ENCODE measurements around the gene SYTL4. TPM values are rescaled to one million over a fixed set of nuclear protein-coding genes. Genes with fewer than 3 reads are reported as not detected.
"Not testable (repeated sequence)": the region's sequence is repeated elsewhere in the genome, so short reads cannot be mapped to it uniquely, and the experiment has no call there.

Gene SYTL4
- 5.1 and 38.7 TPM in 2 replicates for total RNA-seq (ENCODE audit: low replicate concordance)

GRCh38 chrX:100731441-100732281 is at the start of gene SYTL4:
Gene SYTL4 (minus strand): TSS chrX:100732121. CDS start chrX:100702037, 30,084 bp downstream.
- TF ChIP-seq CTCF (IDR thresholded peaks at IDR 0.05; ENCODE audit: insufficient read depth, low read length) = no peak
- no peak for DNase-seq (ENCODE audit: low read depth)
- peak within 1 kb of the TSS; percentile 75 for H3K4me3 ChIP-seq (ENCODE audit: low read depth, low read length)

- DNase-seq (ENCODE audit: low read depth); H3K4me3 ChIP-seq (ENCODE audit: low read depth, low read length): not testable (repeated sequence)
These were observed 37.5 kb upstream of the SYTL4 start for GRCh38 chrX:100769439-100769838.

GRCh38 chrX:100768679-100769338 is 36.9 kb upstream of the SYTL4 start:
- peak; percentile 99 for TF ChIP-seq CTCF (IDR thresholded peaks at IDR 0.05; ENCODE audit: insufficient read depth, low read length)
- DNase-seq (ENCODE audit: low read depth) = peak; percentile 76
- no peak overlapping the region for H3K4me3 ChIP-seq (ENCODE audit: low read depth, low read length)

- no peak overlapping the region for H3K4me3 ChIP-seq (ENCODE audit: low read depth, low read length)
- no peak for TF ChIP-seq CTCF (IDR thresholded peaks at IDR 0.05; ENCODE audit: insufficient read depth, low read length)
- no peak for DNase-seq (ENCODE audit: low read depth)
These were observed 19.0 kb upstream of the SYTL4 start for GRCh38 chrX:100750883-100751282.

- no peak overlapping the region for H3K4me3 ChIP-seq (ENCODE audit: low read depth, low read length)
- no peak for TF ChIP-seq CTCF (IDR thresholded peaks at IDR 0.05; ENCODE audit: insufficient read depth, low read length)
- no peak for DNase-seq (ENCODE audit: low read depth)
These were observed 16.2 kb upstream of the SYTL4 start for GRCh38 chrX:100748108-100748507.

- no peak overlapping the region for H3K4me3 ChIP-seq (ENCODE audit: low read depth, low read length)
- no peak for DNase-seq (ENCODE audit: low read depth)
- TF ChIP-seq CTCF (IDR thresholded peaks at IDR 0.05; ENCODE audit: insufficient read depth, low read length) = no peak
These were observed 15.8 kb upstream of the SYTL4 start for GRCh38 chrX:100747703-100748102.

- no peak overlapping the region for H3K4me3 ChIP-seq (ENCODE audit: low read depth, low read length)
- TF ChIP-seq CTCF (IDR thresholded peaks at IDR 0.05; ENCODE audit: insufficient read depth, low read length) = no peak
- no peak for DNase-seq (ENCODE audit: low read depth)
These were observed 15.2 kb upstream of the SYTL4 start for GRCh38 chrX:100747090-100747489.
